Stimulated activated naive B cell treated with anti-CD40 and anti-IgM and Interleukin-4, amounts not matched to agents 10 μg/mL and 1 μg/mL and 100 μg/mL, for 72 hours (primary cell): ENCODE measurements around the gene MR1.
"Not testable (repeated sequence)": the region's sequence is repeated elsewhere in the genome, so short reads cannot be mapped to it uniquely, and the experiment has no call there.

Experiments
- ATAC-seq, 2 donors: fragments of 150-1000 bp; cut with Tn5 transposase; replicated peaks; 2 replicates each; pipeline ENCODE4 v1.10.0; 2021; ENCODE audit warnings: moderate library complexity in 1 of 2
- DNase-seq: peaks from one replicate; pipeline ENCODE4 v3.0.0; 2021
- H3K27ac Mint-ChIP-seq: one replicate; pipeline ENCODE4 v1.8.0; 2022; ENCODE audit warnings: mild to moderate bottlenecking, mixed read lengths
- H3K27me3 Mint-ChIP-seq, 2 donors: one replicate each; pipeline ENCODE4 v1.8.0; 2022; ENCODE audit warnings: mixed read lengths in 2 of 2
- H3K36me3 Mint-ChIP-seq, 2 donors: one replicate each; pipeline ENCODE4 v1.8.0; 2022; ENCODE audit warnings: mixed read lengths in 2 of 2, mild to moderate bottlenecking in 1 of 2
- H3K4me1 Mint-ChIP-seq, 2 donors: one replicate each; pipeline ENCODE4 v1.8.0; 2022; ENCODE audit warnings: mixed read lengths in 2 of 2, mild to moderate bottlenecking in 1 of 2
- H3K4me3 Mint-ChIP-seq, 2 donors: one replicate each; pipeline ENCODE4 v1.8.0; 2022; ENCODE audit warnings: mild to moderate bottlenecking in 2 of 2, mixed read lengths in 2 of 2, moderate library complexity in 1 of 2
- H3K9me3 Mint-ChIP-seq, 2 donors: one replicate each; pipeline ENCODE4 v1.8.0; 2022; ENCODE audit warnings: mixed read lengths in 2 of 2, mild to moderate bottlenecking in 1 of 2

Gene MR1

GRCh38 chr1:181040284-181040865 is 6.6 kb downstream of the MR1 start:
- H3K4me1 Mint-ChIP-seq: peaks cover 46 to 78% of the 10 kb centered on the region in 2 donors
- peaks cover 47 to 57% of the 10 kb centered on the region in 2 donors for H3K36me3 Mint-ChIP-seq
- no peaks in the 10 kb centered on the region for H3K27me3 Mint-ChIP-seq
- no peak overlapping the region for H3K4me3 Mint-ChIP-seq
- no peaks in the 10 kb centered on the region for H3K9me3 Mint-ChIP-seq
- ATAC-seq (no peak), DNase-seq (no peak)
- peak overlapping the region; percentile 69 for H3K27ac Mint-ChIP-seq

- Mint-ChIP-seq H3K4me1 (peaks cover 31 to 49% of the 10 kb centered on the region in 2 donors), H3K36me3 (peaks cover 45 to 56% of the 10 kb centered on the region in 2 donors), H3K9me3 (no peaks in the 10 kb centered on the region), H3K27ac (no peak overlapping the region), H3K4me3 (no peak overlapping the region), H3K27me3 (no peaks in the 10 kb centered on the region)
- ATAC-seq (no peak), DNase-seq (no peak)
These were observed 9.5 kb downstream of the MR1 start for GRCh38 chr1:181043025-181043888.

- H3K9me3 Mint-ChIP-seq: no peaks in the 10 kb centered on the region
- ATAC-seq (peak; percentile 92 to 98), DNase-seq (no peak)
- H3K4me3 Mint-ChIP-seq: peak overlapping the region; percentile 27 to 45
- H3K27me3 Mint-ChIP-seq: no peaks in the 10 kb centered on the region
- H3K27ac Mint-ChIP-seq: peak overlapping the region; percentile 79
- peaks cover 41 to 57% of the 10 kb centered on the region in 2 donors for H3K36me3 Mint-ChIP-seq
- peaks cover 27 to 48% of the 10 kb centered on the region in 2 donors for H3K4me1 Mint-ChIP-seq
These were observed 10.7 kb downstream of the MR1 start for GRCh38 chr1:181044449-181044966.

GRCh38 chr1:181045946-181046345 is 12.2 kb downstream of the MR1 start:
- H3K9me3 Mint-ChIP-seq, H3K4me3 Mint-ChIP-seq, ATAC-seq, H3K27ac Mint-ChIP-seq, H3K27me3 Mint-ChIP-seq, DNase-seq: not testable (repeated sequence)
- peaks cover 23 to 42% of the 10 kb centered on the region in 2 donors for H3K4me1 Mint-ChIP-seq
- H3K36me3 Mint-ChIP-seq: peaks cover 41 to 57% of the 10 kb centered on the region in 2 donors

GRCh38 chr1:181049378-181049777 is 15.6 kb downstream of the MR1 start:
- DNase-seq (no peak), ATAC-seq (no peak)
- Mint-ChIP-seq H3K9me3 (no peaks in the 10 kb centered on the region), H3K4me1 (peaks cover 14 to 27% of the 10 kb centered on the region in 2 donors), H3K4me3 (no peak overlapping the region), H3K36me3 (peaks cover 46 to 60% of the 10 kb centered on the region in 2 donors), H3K27ac (no peak overlapping the region), H3K27me3 (no peaks in the 10 kb centered on the region)

- Mint-ChIP-seq H3K27me3 (no peaks in the 10 kb centered on the region), H3K4me3 (no peak overlapping the region), H3K4me1 (peaks cover 6 to 19% of the 10 kb centered on the region in 2 donors), H3K27ac (no peak overlapping the region), H3K36me3 (peaks cover 44 to 61% of the 10 kb centered on the region in 2 donors), H3K9me3 (no peaks in the 10 kb centered on the region)
- no peak for ATAC-seq
- DNase-seq: no peak
These were observed 17.1 kb downstream of the MR1 start for GRCh38 chr1:181050922-181051321.

- peaks cover 53 to 62% of the 10 kb centered on the region in 2 donors for H3K36me3 Mint-ChIP-seq
- H3K9me3 Mint-ChIP-seq: peaks cover 8 to 9% of the 10 kb centered on the region in 2 donors
- H3K4me1 Mint-ChIP-seq: peaks cover 6 to 14% of the 10 kb centered on the region in 2 donors
- DNase-seq: no peak
- H3K27ac Mint-ChIP-seq: peak overlapping the region; percentile 65
- no peak overlapping the region for H3K4me3 Mint-ChIP-seq
- H3K27me3 Mint-ChIP-seq: no peaks in the 10 kb centered on the region
- no peak for ATAC-seq
These were observed 22.8 kb downstream of the MR1 start for GRCh38 chr1:181056560-181056959.

GRCh38 chr1:181057079-181057478 is 23.3 kb downstream of the MR1 start:
- Mint-ChIP-seq H3K27ac (no peak overlapping the region), H3K36me3 (peaks cover 52 to 61% of the 10 kb centered on the region in 2 donors), H3K9me3 (peaks cover 8 to 9% of the 10 kb centered on the region in 2 donors), H3K4me3 (no peak overlapping the region), H3K4me1 (peaks cover 10 to 19% of the 10 kb centered on the region in 2 donors), H3K27me3 (no peaks in the 10 kb centered on the region)
- ATAC-seq: no peak
- no peak for DNase-seq

GRCh38 chr1:181059435-181059834 is 25.7 kb downstream of the MR1 start:
- peaks cover 43 to 48% of the 10 kb centered on the region in 2 donors for H3K36me3 Mint-ChIP-seq
- DNase-seq (no peak), ATAC-seq (no peak)
- peaks cover 22 to 42% of the 10 kb centered on the region in 2 donors for H3K4me1 Mint-ChIP-seq
- no peak overlapping the region for H3K27ac Mint-ChIP-seq
- no peaks in the 10 kb centered on the region for H3K27me3 Mint-ChIP-seq
- H3K9me3 Mint-ChIP-seq: peaks cover 8 to 9% of the 10 kb centered on the region in 2 donors
- H3K4me3 Mint-ChIP-seq: no peak overlapping the region

- H3K27ac Mint-ChIP-seq: no peak overlapping the region
These were observed 26.3 kb downstream of the MR1 start for GRCh38 chr1:181060066-181060465.

GRCh38 chr1:181060947-181061346 is 27.2 kb downstream of the MR1 start:
- Mint-ChIP-seq H3K4me1 (peaks cover 22 to 45% of the 10 kb centered on the region in 2 donors), H3K27ac (peak overlapping the region; percentile 31), H3K4me3 (peak overlapping the region in 1 of 2 donors; percentile 25), H3K36me3 (peaks cover 34 to 38% of the 10 kb centered on the region in 2 donors)
- ATAC-seq, H3K9me3 Mint-ChIP-seq, DNase-seq, H3K27me3 Mint-ChIP-seq: not testable (repeated sequence)

More at GRCh38 chr1:181060066-181060465, 26.3 kb downstream of the MR1 start:
- Mint-ChIP-seq H3K4me3 (no peak overlapping the region), H3K36me3 (peaks cover 41 to 46% of the 10 kb centered on the region in 2 donors), H3K4me1 (peaks cover 22 to 45% of the 10 kb centered on the region in 2 donors), H3K27me3 (no peaks in the 10 kb centered on the region), H3K9me3 (peaks cover 8 to 9% of the 10 kb centered on the region in 2 donors)
- no peak for ATAC-seq
- DNase-seq: no peak

GRCh38 chr1:181061487-181061886 is 27.7 kb downstream of the MR1 start:
- Mint-ChIP-seq H3K36me3 (peaks cover 33 to 36% of the 10 kb centered on the region in 2 donors), H3K27me3 (no peaks in the 10 kb centered on the region), H3K4me1 (peaks cover 22 to 45% of the 10 kb centered on the region in 2 donors), H3K4me3 (peak overlapping the region; percentile 25 to 88), H3K9me3 (peaks cover 8 to 9% of the 10 kb centered on the region in 2 donors), H3K27ac (peak overlapping the region; percentile 31)
- DNase-seq (no peak), ATAC-seq (no peak)

- H3K36me3 Mint-ChIP-seq: peaks cover 27 to 31% of the 10 kb centered on the region in 2 donors
- DNase-seq: peak; percentile 85
- H3K27ac Mint-ChIP-seq: peak overlapping the region; percentile 99
- ATAC-seq: peak; percentile 90
- H3K9me3 Mint-ChIP-seq: peaks cover 8 to 9% of the 10 kb centered on the region in 2 donors
- peak overlapping the region; percentile 82 to 88 for H3K4me3 Mint-ChIP-seq
- H3K27me3 Mint-ChIP-seq: no peaks in the 10 kb centered on the region
- H3K4me1 Mint-ChIP-seq: peaks cover 22 to 45% of the 10 kb centered on the region in 2 donors
These were observed 28.4 kb downstream of the MR1 start for GRCh38 chr1:181061891-181062835.
